ENCODE data around the gene DLGAP3.

The DLGAP3 gene

DNA sequence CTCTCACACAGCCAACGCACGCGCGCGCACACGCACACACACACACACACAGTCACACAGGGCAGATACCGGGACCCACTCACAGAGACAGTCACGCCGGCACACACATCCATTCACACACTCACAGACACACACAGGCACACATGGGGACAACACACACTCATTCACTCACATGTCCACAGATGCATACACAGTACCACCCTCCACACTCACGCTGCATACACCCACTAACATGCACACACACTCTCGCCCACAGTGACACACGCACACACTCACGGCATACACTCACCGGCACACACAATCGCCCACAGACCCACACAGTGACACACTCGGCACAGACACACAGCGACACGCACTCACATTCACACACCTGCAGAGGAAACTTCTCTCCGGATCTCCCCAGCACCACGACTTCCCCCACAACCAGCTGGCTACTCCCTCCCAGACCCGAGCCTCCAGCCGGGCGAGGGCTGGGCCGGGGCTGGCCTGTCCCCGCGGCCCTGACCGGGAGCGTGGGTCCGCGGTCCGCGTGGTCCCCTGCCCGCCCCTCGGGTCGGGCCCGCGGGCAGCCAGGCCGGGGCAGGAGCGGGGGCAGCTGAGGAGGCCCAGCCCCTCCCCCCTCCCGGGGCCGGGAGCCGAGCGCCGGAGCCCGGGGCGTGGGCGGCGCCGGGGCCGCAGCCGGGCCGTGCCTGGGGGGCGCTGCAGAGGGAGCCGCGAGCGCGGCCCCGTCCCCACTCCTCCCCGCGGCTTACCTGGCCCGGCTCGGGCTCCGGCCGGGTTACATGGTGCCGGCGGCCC lies 552 bp downstream of the DLGAP3 start:
- no peak for DNase-seq (ENCODE audit: low spot score)

DNA sequence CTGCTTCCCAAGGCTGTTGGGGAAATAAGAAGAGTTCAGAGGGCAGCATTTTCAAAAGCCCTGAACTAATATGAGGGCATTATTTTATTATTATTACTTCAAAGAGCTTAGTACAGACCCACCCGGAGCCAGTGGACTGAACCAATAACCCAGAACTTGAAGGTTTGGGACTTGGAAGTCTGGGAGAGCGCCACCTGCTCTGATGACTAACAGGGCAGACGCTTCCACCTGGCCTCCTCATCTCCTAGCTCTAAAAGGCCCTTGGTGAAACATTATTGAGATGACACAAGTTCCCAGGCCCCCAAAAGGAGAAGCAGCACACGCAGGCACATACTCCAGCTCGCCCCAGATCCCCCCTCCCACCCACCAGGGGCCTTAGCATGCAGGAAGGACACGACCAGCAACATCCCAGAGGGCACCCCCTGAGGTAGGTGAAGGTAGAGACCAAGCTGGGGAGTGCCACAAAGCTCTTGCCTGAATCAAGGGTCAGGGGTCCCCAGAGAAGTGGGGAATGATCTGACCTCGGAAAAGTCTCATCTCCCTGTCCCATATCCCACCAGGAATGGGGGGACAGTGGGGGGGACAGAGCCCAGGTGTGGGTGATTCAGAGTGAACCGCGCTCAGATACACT lies 1.3 kb downstream of the DLGAP3 start:
- no peak for DNase-seq (ENCODE audit: low spot score)

DNA sequence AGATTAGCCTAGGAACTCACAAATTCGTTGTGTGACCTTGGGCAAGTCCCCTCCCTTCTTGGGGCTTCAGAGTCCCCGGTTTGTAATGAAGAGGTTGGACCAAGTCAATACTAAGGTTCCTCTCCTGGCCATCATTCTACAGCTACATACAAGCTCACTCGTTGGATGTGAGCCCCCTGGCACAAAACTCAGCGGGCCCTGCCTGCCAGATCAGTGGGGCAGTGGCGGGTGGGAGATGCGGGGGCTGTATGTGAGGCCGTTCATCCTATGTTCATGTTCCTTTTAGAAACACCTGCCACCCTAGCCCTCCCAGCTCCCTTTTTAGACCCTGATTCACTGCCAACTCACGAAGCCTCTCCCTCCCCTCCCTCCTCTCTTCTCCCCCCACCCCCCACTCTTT lies 2.1 kb downstream of the DLGAP3 start:
- DNase-seq (ENCODE audit: low spot score): no peak

DNA sequence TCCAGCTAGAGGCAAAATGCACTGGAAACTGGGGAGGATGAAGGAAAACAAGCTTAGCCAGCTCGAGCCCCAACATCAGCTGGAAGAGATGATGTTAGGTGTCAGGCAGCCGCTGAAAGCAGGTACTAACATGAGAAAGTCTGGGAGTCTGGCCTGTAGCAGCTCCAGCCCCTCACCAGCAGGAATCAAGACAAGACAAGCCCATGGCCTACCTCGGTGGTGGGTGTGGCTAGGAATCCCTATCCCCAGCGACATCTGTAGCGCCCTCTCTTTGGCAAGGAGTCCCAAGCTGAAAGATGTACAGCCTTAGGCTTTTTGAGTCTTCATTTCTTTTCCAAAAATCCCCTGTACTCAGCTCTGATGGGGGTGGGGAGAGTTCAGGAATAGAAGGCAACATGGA lies 2.6 kb downstream of the DLGAP3 start:
- no peak for DNase-seq (ENCODE audit: low spot score)

DNA sequence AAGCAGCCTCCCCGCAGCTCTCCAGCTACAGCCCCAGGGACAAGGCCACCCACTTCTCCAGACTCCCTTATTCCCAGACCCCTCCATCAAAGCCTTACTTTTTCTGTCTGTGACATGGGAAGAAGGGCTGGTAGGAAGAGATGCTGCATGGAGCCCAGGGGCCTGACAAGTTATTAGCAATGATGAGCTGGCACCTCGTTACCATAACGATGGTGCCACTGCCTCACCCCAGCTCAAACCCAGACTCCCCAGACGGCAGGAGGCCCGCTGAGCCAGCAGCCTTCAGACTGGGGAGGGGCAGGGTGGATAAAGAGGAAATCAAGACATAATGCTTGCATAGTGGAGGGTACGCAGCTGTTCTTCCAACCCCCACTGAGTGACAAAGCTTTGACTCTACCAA lies 3.3 kb downstream of the DLGAP3 start:
- DNase-seq (ENCODE audit: low spot score): no peak

DNA sequence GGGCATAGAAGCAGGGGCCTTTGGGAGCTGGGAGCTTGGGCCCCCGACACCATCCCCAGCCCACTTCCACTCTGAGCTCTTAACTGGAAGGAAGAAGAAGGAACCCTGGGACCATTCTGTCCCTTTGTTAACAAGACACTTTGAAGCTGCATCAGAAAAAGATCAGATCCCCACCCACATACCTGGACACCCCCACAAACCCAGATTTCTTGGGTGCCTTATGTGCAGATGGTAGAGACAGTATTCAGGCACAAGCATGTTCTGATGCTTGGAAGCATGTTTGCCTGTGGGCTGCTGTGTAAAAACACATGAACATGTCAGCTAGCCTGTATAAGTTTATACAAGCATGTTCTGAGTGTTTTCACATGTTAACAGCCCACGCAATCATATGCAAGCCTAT lies 3.7 kb downstream of the DLGAP3 start:
- no peak for DNase-seq (ENCODE audit: low spot score)

DNA sequence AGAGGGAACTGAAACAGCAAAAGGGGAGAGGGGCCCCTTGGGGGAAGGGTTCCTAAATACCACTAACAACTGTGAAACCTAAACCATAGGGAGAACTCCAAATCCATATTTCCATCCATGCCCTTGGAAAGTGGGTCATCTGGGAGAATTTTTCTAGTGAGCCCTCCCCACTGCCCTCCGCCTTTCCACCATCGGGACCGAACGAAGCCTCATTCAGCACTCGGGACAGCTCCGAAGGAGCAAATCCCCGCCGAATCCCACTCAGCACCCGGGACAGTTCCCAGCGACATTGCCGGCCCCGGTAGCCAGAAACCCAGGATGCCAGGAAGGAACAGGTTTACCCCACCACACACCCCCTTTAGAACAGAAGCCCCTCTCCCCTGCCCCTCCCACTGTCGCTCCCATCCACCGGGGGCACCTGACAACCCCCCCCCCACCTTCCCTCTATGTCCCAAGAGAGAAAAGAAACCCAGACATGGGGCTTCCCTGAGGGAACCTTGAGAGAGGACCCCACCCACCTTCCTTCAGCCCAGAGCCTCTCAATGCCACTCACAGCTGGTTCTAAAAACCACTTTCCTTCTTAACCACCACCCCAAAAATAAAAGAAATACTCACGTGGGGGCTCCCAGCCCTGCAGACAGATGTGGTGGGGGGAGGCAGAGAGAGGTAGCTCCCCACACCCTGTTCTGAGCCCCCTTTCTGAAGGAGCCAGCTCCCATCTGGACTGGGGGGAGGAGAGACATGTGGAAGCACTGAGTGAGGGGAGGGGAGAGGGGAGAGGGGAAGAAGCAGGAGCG lies 4.5 kb downstream of the DLGAP3 start:
- DNase-seq (ENCODE audit: low spot score): peak; percentile 28

DNA sequence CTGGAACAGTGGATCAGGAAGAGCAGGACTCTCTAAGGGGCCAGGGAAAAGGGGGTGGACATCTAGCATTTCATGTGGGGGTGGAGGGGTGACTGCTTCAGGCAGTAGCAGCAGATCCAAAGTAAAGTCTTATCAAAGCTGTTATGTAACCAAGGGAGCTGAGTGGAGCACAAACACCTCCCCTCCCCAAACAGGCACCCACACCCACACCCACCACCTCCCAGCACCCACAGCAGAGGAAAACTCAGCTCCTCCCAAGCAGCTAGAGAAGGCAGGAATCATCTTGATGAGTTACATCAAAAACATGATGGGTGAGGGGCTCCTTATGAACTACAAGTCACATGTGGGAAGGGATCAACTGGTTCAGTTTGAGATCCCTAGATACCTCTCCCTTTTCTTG lies 6.0 kb downstream of the DLGAP3 start:
- DNase-seq (ENCODE audit: low spot score): no peak

DNA sequence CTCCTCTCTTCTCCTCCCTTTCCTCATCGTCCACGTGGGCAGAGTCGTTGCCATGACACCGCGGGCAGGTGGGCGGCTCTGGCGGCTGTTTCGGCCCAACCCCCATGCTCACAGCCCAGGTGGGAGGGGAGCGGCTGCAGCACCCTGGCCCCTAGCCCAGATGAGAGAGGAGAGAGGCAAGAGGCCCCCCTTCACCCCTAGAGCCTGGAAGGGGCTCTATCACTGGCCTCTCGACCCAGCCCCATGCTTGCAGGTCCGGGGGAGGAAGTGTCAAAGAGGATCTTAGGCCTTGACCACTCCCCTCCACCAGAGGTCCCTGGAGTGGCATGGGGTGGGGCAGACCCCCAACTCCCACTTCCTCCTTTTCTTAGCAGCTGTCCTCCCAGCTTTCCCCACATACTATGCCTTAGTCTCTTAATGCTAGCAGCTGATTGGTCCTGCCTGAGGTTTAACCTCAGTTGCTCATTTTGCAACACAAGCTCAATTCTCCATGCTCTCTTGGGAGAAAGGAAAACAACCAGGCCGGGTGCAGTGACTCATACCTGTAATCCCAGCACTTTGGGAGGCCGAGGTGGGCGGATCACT lies 10.4 kb downstream of the DLGAP3 start:
- DNase-seq (ENCODE audit: low spot score): no peak

DNA sequence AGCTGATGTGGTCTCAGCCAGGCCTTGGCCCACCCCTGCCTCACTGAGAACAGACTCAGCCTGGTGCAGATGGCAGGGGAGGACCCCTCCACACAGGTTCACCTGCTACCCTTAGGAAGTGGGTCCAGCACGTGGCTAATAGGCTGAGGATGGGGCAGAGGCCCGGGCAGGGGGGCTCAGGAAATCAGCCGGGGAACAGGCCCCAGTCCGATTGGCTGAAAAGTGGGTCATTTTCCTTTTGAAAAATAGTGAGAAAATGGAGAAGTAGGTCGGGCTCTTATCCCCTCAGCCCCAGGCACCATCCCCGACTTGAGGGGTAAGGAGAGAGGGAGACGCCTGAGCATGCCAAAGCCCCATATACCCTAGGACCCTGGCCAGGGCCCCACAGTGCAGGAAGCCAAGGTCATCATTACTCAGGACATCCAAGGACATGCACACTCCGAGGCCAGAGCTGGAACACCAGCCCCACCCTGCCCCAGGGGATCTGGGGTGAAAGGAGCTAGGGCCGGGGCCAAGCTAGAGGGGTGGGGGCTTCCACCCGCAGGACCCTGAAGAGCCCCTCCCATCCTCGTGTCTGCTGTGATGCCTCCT lies 11.0 kb downstream of the DLGAP3 start:
- DNase-seq (ENCODE audit: low spot score): no peak

DNA sequence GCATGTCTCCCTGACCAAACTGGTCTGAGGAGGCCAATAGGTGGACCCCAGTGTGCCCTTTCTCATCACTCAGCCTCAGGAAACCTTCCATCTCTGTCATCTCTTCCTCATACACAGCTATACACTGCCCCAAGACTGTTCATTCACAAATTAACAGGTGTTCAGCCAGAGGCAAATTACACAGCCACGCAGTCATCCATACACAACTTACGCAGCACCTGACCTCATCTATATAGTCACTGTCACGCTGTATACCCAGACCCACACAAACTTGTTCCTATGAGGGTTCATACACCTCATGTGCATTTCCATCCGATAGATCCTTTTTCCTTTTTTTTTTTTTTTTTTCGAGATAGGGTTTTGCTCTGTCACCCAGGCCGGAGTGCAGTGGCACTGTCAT lies 12.4 kb downstream of the DLGAP3 start:
- no peak for DNase-seq (ENCODE audit: low spot score)

DNA sequence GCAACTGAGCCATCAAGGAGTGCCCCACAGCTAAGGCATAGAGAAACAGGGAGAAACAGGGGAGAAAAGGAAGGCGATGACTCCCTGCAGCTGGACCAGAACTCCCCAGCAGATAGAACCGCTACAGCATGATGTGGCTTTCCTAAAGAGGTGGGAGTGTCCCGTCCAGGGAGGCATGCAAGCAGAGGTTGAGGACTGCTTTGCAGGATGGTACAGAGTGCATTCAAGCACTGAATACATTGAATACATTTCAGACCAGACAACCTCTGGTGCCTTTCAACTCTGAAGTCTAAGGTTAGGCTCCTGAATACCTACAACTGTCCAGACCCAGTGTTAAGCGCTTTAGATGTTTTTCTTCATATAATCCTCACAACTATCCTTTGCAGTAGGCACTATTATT lies 13.3 kb downstream of the DLGAP3 start:
- no peak for DNase-seq (ENCODE audit: low spot score)

DNA sequence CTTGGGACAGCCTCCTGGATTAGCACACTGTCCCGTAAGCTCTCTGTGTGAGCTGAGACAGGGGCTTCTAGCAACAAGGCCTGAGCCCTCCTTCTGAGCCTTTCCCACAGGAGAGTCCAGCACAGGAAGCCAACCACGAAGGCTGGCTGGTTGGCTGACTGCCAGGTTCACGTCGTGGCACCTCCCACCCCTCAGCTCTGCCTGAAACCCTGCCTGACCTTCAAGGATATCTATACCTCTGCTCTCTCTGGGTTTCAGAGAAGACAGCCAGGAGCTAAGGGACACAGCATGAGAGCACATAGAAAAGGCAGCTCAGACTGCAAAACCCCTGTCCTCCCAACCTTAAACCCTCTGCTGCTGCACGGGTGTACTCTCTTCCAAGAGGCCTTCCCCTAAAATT lies 13.9 kb downstream of the DLGAP3 start:
- no peak for DNase-seq (ENCODE audit: low spot score)

DNA sequence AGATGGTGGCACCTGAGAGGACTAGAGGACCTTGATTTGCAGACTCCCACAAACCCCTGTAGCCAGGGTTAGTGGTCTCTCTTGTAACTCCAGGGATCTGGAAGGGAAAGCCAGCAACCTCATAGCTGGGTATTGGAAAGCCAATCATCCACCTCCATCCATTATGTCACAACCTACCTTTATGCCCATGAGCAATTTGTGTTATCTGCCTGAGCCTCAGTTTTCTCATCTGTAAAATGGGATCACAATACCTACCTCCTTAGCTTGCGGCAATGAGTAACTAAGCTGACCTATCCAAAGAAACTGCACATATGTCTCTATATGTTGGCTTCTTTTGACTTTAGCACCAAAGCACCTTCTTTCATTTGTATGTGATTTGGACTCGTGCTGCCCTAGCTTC lies 14.5 kb downstream of the DLGAP3 start:
- no peak for DNase-seq (ENCODE audit: low spot score)

DNA sequence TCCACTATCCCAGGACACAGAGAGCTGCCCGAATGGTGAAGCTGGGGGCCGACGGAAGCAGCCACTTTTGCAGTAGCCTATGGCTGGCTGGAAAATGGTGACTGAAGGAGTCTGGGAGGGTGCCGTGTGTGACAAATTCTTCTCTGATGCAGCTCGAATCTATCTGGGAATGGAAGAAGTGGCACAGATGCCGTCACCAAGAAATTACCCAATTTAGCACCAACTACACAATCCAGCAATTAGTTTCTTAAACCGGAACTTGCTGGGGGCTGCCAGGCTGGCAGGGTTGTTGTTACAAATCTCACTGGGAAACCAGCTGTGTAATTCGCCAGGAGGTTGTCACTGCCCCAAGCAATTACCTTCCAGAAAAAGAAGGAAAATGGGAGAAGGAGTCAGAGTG lies 18.0 kb downstream of the DLGAP3 start:
- no peak for DNase-seq (ENCODE audit: low spot score)

DNA sequence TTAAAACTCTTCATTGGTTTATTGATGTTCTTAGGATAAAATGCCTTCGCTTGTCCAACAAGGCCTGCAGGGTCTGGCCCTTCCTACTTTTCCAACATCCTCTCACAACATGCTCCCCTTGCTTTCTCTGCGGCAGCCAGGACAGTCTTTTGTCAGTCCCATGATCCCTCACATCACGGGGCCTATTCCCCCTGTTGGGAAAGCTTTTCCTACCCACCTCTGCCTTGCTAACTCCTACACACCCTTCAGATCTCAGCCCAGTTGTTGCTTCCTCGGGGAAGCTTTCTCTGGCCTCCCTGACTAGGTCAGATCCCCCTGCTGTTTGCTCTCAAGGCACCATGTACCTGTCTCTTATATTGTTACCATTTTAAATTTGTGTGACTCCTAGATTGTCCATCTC lies 19.0 kb downstream of the DLGAP3 start:
- DNase-seq (ENCODE audit: low spot score): no peak

DNA sequence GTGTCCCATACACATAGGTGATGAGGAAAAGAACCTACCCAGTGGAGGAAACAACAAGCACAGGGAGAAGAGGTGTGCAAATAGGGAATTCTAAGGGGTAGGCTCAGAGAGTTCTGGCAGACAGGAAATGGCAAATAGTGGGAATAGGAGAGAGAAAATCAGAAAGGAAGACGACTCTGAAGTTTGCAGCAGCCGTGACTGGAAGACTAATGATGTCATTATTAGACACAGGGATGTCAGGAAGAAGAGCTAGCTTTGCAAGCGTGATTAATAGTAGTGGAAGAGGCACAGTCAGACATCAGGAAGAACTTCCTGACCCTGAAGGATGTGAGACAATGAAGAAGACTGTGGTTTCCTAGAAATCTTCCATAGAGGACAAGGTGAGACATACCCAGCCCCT lies 21.1 kb downstream of the DLGAP3 start:
- no peak for DNase-seq (ENCODE audit: low spot score)

DNA sequence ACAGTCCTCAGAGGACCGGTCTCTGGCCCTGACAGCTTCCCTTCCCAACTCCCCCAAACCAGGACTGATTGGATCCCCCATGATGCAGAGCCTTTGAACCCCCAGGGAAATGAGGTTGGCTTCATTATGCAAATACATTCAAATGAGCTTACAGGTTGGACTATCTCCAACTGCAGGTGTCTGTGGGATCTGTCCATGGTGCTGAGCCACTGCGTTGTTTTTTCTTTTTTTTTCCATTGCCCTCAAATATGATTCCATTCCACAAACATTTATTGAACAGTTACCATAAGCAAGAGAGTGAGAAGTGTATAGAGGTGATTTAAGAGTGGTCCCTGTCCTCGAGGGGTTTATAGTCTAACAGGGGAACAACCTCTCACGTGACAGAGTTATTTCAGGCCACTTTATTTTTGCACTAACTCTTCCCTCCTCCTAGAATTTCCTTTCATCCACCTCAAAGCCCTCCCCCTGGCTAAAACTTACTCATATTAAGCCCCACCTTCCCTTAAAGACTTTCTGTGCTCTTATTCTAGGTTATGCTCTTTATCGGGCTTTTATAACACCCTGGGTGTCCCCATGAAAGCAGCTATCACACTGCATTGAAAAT lies 21.9 kb downstream of the DLGAP3 start:
- DNase-seq (ENCODE audit: low spot score): peak; percentile 6

DNA sequence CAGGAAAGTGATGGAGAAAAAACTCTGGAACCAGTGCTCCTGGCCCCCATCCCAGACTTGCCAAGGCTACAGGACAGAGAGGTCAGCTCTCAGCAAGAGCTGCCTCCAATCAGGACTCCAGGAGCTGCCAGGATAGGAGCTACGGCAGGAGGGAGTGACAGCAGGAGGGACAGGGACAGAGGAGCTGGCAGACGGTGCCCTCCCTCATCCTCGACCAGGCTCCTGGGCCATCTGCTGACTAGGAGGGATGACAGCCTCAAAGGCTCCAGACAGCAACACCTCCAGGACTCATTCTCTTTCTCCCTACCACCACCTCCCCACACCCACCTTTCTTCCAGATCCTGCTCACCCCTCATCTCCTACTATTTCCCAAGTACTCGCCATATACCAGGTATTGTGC lies 22.7 kb downstream of the DLGAP3 start:
- no peak for DNase-seq (ENCODE audit: low spot score)

DNA sequence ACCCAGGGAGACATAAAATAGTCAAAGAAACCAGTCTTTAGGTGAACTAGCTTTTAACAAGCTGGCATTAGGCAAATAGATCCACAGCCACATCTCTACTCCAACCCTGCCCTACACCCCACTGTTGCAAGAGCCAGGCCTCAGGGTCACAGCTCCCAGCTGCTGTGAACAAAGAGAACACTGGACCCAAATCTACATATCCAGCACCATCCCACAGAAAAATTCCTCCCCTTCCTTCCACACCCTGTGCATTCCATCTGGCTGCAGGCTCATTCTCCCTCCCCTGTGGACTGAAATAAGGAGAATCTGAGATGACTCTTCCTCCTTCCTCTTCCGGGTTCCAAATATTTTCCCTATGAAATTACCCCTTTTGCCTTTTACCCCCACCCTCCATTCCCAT lies 23.2 kb downstream of the DLGAP3 start:
- DNase-seq (ENCODE audit: low spot score): no peak

DNA sequence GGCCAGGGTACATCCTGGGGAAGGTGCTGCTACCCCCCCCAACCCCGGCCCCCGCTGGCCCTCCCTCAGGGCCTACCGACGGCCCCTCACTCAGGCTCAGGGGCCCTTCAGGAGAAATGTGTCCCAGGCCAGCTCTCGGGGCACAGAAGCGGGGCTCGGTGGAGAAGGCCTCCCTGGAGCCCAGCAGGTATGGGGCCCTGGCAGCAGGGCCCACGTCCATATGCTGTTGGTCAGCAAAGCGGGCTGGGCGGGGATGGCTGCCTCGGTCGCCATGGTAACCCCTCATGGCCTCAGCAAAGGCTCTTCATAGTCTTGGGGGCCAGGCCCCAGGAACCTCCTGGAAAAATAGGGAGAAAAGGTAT lies 24.4 kb downstream of the DLGAP3 start:
- DNase-seq (ENCODE audit: low spot score): no peak
